ENCODE results near the gene CDK5RAP2.

DNA sequence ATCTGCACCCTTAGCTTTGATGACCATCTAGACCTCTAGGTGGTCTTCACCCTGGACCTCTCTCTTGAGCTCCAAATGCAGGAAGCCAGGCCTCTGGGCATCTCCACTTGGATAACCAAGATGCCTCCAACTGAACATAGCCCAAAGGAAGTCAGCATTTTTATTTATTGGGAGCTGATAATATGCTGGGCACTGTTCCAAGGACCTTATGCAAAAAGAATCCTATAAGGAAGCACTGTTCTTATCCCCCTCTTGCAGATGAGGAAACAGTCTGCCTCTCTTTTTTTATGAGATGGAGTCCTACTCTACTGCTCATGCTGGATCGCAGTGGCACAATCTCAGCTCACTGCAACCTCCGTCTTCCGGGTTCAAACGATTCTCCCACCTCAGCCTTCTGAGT, 219.9 kb downstream of the CDK5RAP2 start:
- TF ChIP-seq, protein P1, sequence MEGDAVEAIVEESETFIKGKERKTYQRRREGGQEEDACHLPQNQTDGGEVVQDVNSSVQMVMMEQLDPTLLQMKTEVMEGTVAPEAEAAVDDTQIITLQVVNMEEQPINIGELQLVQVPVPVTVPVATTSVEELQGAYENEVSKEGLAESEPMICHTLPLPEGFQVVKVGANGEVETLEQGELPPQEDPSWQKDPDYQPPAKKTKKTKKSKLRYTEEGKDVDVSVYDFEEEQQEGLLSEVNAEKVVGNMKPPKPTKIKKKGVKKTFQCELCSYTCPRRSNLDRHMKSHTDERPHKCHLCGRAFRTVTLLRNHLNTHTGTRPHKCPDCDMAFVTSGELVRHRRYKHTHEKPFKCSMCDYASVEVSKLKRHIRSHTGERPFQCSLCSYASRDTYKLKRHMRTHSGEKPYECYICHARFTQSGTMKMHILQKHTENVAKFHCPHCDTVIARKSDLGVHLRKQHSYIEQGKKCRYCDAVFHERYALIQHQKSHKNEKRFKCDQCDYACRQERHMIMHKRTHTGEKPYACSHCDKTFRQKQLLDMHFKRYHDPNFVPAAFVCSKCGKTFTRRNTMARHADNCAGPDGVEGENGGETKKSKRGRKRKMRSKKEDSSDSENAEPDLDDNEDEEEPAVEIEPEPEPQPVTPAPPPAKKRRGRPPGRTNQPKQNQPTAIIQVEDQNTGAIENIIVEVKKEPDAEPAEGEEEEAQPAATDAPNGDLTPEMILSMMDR (IDR thresholded peaks at IDR 0.05) = no peak
- TF ChIP-seq POLR2A (IDR thresholded peaks at IDR 0.05) = no peak
